DND-41 (cell line): Measurements from ENCODE around the gene CNKSR2.

Experiments used
- ATAC-seq: fragments of 200-7000 bp; cut with Tn5 transposase; 3 replicates; pipeline ENCODE4 v1.9.1; 2021; ENCODE audit warnings: low read depth; ENCODE audit not compliant: insufficient read depth
- DNase-seq: peaks from one replicate; pipeline ENCODE4 v3.0.0-alpha.2; 2020
- H2AFZ ChIP-seq: 2 replicates; pipeline ENCODE4 v1.6.0; 2012; ENCODE audit warnings: low read depth, low read length
- H3K27ac ChIP-seq: 2 replicates; pipeline ENCODE4 v1.5.1; 2012; ENCODE audit warnings: low read length, inconsistent platforms
- H3K27me3 ChIP-seq: fragments of 200-600 bp; sonication (generic); 2 replicates; pipeline ENCODE4 v1.6.0; 2012; ENCODE audit warnings: low read length, mild to moderate bottlenecking, inconsistent platforms; ENCODE audit not compliant: insufficient read depth, poor library complexity
- H3K36me3 ChIP-seq: 2 replicates; pipeline ENCODE4 v1.5.1; 2012; ENCODE audit warnings: low read length, inconsistent platforms; ENCODE audit not compliant: insufficient read depth
- H3K4me1 ChIP-seq: 2 replicates; pipeline ENCODE4 v1.5.1; 2012; ENCODE audit warnings: mild to moderate bottlenecking, low read length; ENCODE audit not compliant: insufficient read depth
- H3K4me2 ChIP-seq: 2 replicates; pipeline ENCODE4 v1.6.0; 2012; ENCODE audit warnings: mild to moderate bottlenecking, moderate library complexity, low read length, inconsistent platforms; ENCODE audit not compliant: insufficient read depth
- H3K4me3 ChIP-seq, 2 experiments: fragments of 200-600 bp in 1 of 2; shearing (Covaris generic) in 1 of 2; 2 replicates each; pipeline ENCODE4 v1.5.1; 2012 to 2016; ENCODE audit warnings: inconsistent platforms in 2 of 2, low read length in 2 of 2, mild to moderate bottlenecking in 2 of 2, low read depth in 1 of 2, moderate library complexity in 1 of 2
- H3K79me2 ChIP-seq: 2 replicates; pipeline ENCODE4 v1.6.0; 2012; ENCODE audit warnings: low read length, inconsistent platforms; ENCODE audit not compliant: insufficient read depth
- H3K9ac ChIP-seq: 2 replicates; pipeline ENCODE4 v1.6.0; 2012; ENCODE audit warnings: low read depth, mild to moderate bottlenecking, inconsistent platforms, low read length, moderate library complexity
- H3K9me3 ChIP-seq: 2 replicates; pipeline ENCODE4 v1.5.1; 2012; ENCODE audit warnings: low read length, moderate library complexity, mild to moderate bottlenecking, inconsistent platforms; ENCODE audit not compliant: insufficient read depth, severe bottlenecking
- H4K20me1 ChIP-seq: 2 replicates; pipeline ENCODE4 v1.6.0; 2012; ENCODE audit warnings: low read length; ENCODE audit not compliant: insufficient read depth
- EZH2 ChIP-seq: IDR thresholded peaks from 3 replicates; pipeline ENCODE4 v1.6.1; 2012; ENCODE audit warnings: borderline replicate concordance, low read depth, mild to moderate bottlenecking, moderate library complexity, low read length, inconsistent platforms; ENCODE audit not compliant: severe bottlenecking
- TF ChIP-seq, protein P1 (sequence below): IDR thresholded peaks from 2 replicates; pipeline ENCODE4 v1.5.1; 2012; ENCODE audit warnings: borderline replicate concordance, low read length, moderate library complexity, mild to moderate bottlenecking; ENCODE audit not compliant: poor library complexity, severe bottlenecking; ENCODE audit errors: extremely low read depth

CNKSR2 gene

DNA sequence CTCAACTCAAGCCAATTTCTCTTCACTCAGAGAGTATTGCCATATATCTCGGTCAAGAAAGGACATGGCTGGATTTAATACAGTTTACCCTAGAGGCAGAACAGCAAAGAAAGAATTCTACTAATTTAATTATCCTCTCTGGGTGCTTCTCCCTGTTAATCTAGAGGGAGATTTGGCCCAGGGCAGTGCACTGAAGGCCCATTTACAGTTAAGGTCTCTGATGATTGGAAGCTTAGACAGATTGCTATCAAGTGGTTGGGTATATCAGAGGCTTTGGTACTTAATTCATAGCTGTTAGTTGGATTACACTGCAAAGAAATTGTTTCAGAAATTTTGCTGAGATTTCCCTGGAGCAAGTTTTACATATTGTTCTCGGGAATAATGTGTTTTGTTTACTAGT lies 4.6 kb upstream of the CNKSR2 start:
- no peak for ATAC-seq
- Histone ChIP-seq H3K4me1 (peaks cover 14% of the 10 kb centered on the region), H3K4me3 (no peak overlapping the region), H2AFZ (no peak overlapping the region), H3K27ac (no peak overlapping the region), H3K36me3 (no peaks in the 10 kb centered on the region), H3K9ac (no peak overlapping the region), H4K20me1 (no peaks in the 10 kb centered on the region), H3K9me3 (no peaks in the 10 kb centered on the region), H3K27me3 (no peaks in the 10 kb centered on the region), H3K4me2 (no peak overlapping the region), H3K79me2 (no peaks in the 10 kb centered on the region)
- TF ChIP-seq, protein P1, sequence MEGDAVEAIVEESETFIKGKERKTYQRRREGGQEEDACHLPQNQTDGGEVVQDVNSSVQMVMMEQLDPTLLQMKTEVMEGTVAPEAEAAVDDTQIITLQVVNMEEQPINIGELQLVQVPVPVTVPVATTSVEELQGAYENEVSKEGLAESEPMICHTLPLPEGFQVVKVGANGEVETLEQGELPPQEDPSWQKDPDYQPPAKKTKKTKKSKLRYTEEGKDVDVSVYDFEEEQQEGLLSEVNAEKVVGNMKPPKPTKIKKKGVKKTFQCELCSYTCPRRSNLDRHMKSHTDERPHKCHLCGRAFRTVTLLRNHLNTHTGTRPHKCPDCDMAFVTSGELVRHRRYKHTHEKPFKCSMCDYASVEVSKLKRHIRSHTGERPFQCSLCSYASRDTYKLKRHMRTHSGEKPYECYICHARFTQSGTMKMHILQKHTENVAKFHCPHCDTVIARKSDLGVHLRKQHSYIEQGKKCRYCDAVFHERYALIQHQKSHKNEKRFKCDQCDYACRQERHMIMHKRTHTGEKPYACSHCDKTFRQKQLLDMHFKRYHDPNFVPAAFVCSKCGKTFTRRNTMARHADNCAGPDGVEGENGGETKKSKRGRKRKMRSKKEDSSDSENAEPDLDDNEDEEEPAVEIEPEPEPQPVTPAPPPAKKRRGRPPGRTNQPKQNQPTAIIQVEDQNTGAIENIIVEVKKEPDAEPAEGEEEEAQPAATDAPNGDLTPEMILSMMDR, result no peak
- TF ChIP-seq EZH2, result no peak
- DNase-seq, result no peak

DNA sequence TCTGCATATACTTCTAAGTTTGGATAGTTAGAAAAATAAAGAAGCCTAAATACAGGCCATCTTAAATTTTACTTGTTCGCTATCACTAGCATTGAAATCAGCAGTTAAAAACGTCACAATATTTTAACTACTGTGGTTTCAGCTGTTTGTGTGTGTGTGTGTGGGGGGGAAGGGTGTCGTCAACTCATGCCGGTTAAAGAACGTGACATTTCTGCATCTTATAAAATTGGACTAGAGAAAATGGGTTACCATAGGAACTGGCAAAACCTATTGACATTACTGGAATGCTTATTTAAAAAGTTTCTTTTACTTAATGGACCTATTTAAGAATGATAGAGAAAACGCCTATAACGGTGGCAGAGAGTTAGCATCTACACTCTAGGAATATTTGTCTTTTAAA lies 1.2 kb upstream of the CNKSR2 start:
- Histone ChIP-seq H4K20me1 (no peaks in the 10 kb centered on the region; the same call in 1 of the 2 replicates), H3K79me2 (peaks cover 5% of the 10 kb centered on the region; the same call in 1 of the 2 replicates), H3K4me2 (peak overlapping the region; percentile 90), H2AFZ (0 out of 2 replicates have a peak overlapping the region, but pooled peaks have one; percentile 26), H3K9me3 (no peaks in the 10 kb centered on the region), H3K4me3 (peak overlapping the region in 1 of 2 experiments; percentile 88; a peak in 3 of 4 replicates), H3K36me3 (no peaks in the 10 kb centered on the region), H3K9ac (peak overlapping the region; percentile 73; the same call in 1 of the 2 replicates), H3K27me3 (no peaks in the 10 kb centered on the region), H3K27ac (no peak overlapping the region), H3K4me1 (peaks cover 31% of the 10 kb centered on the region)
- TF ChIP-seq, protein P1, result no peak
- no peak for TF ChIP-seq EZH2
- DNase-seq (peak; percentile 7), ATAC-seq (no peak)

DNA sequence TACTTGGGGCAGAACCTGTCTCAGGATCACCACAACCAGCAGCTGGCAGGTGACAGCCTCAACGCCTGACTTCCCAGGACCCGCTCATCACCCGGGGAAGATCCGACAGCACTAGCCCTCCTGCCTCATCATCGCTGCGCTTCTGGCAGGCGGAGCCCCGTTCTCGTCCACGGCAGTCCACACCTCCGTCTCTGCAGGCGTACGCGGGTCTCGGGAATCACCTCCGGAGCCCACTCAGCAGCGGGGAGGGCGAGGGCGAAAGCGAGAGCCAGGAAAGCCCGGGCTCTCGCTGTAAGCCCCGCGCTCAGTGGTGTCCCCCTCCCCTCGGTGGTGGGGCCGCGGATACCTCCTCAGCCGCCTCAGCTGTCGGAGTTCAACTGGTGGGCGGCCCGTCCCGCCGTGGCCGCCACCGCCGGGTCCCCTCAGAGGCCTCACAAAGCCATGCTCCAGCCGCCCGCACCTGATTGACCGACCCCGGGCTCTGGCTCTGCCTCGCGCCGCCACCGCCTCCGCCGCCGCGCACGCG lies 518 bp upstream of the CNKSR2 start:
- Histone ChIP-seq H3K4me2 (peak overlapping the region; percentile 90), H3K27me3 (no peaks in the 10 kb centered on the region), H3K9ac (peak overlapping the region; percentile 73), H3K27ac (peak overlapping the region; percentile 59), H3K79me2 (peaks cover 5% of the 10 kb centered on the region; the same call in 1 of the 2 replicates), H3K4me3 (peak overlapping the region; percentile 2 to 88; a peak in 3 of 4 replicates), H3K4me1 (peaks cover 31% of the 10 kb centered on the region), H3K36me3 (no peaks in the 10 kb centered on the region), H4K20me1 (no peaks in the 10 kb centered on the region; the same call in 1 of the 2 replicates), H3K9me3 (no peaks in the 10 kb centered on the region), H2AFZ (peak overlapping the region; percentile 66)
- ATAC-seq (peak; percentile 53), DNase-seq (peak; percentile 35)
- TF ChIP-seq, protein P1, result no peak
